Panc1 (cell line): ENCODE measurements around the gene LIPE. TPM values are rescaled to one million over a fixed set of nuclear protein-coding genes. Genes with fewer than 3 reads are reported as not detected.
A peak's percentile ranks its signal among the peaks of the same experiment; 100 is the strongest.

Experiments
- ATAC-seq: fragments of 200-7000 bp; cut with Tn5 transposase; 2 replicates; pipeline ENCODE4 v1.9.1; 2020; ENCODE audit warnings: mild to moderate bottlenecking, moderate library complexity
- BruUV-seq: library from RNA; stranded (reverse); fragments of 400-500 nt; replicated peaks from 2 replicates; lab custom pipeline; 2021; lab: Mats Ljungman, UMichigan
- CTCF ChIA-PET: fragments of 300-600 bp; sonication (Branson Sonifier 250); formaldehyde crosslinking; loops from one replicate; lab custom pipeline; 2022; ENCODE audit warnings: antibody characterized with exemption; lab: Charles Lee
- POLR2A ChIA-PET: fragments of 300-600 bp; sonication (Branson Sonifier 250); formaldehyde crosslinking; loops from one replicate; lab custom pipeline; 2022; ENCODE audit warnings: antibody characterized with exemption; lab: Charles Lee
- DNase-seq: peaks from one replicate; pipeline ENCODE4 v3.0.0-alpha.2; 2010; ENCODE audit warnings: low read depth, low spot score
- H3K27ac ChIP-seq: 2 replicates; pipeline ENCODE4 v1.5.1; 2011; ENCODE audit warnings: mild to moderate bottlenecking, low read length, inconsistent platforms
- H3K27me3 ChIP-seq: fragments of 200-500 bp; sonication (Bioruptor generic); 2 replicates; pipeline ENCODE4 v1.6.0; 2014; ENCODE audit warnings: low read length, inconsistent platforms; ENCODE audit not compliant: control insufficient read depth, insufficient read depth
- H3K36me3 ChIP-seq: fragments of 200-500 bp; sonication (Bioruptor generic); 2 replicates; pipeline ENCODE4 v1.5.1; 2014; ENCODE audit warnings: inconsistent platforms, mild to moderate bottlenecking, low read length, moderate library complexity; ENCODE audit not compliant: control insufficient read depth, insufficient read depth
- H3K4me1 ChIP-seq: 2 replicates; pipeline ENCODE4 v1.5.1; 2011; ENCODE audit warnings: inconsistent platforms, mild to moderate bottlenecking, low read length, moderate library complexity; ENCODE audit not compliant: control insufficient read depth, insufficient read depth
- H3K4me3 ChIP-seq, 2 experiments: 2 replicates each; pipeline ENCODE4 v1.5.1; 2011 to 2012; ENCODE audit warnings: low read depth in 2 of 2, low read length in 2 of 2, mild to moderate bottlenecking in 2 of 2, inconsistent platforms in 1 of 2, moderate library complexity in 1 of 2
- H3K9me3 ChIP-seq: fragments of 200-500 bp; sonication (Bioruptor generic); 2 replicates; pipeline ENCODE4 v1.5.1; 2014; ENCODE audit warnings: low read depth, mild to moderate bottlenecking, inconsistent platforms, low read length, moderate library complexity; ENCODE audit not compliant: control insufficient read depth, insufficient read depth
- POLR2AphosphoS5 ChIP-seq: IDR thresholded peaks from 2 replicates; pipeline ENCODE4 v1.6.1; 2012; ENCODE audit warnings: mild to moderate bottlenecking, low read depth, low read length, moderate library complexity
- REST ChIP-seq, 2 experiments: IDR thresholded peaks; 2 replicates each; pipeline ENCODE4 v1.6.1; 2011 to 2012; ENCODE audit warnings: low read depth in 2 of 2, control low read depth in 1 of 2, low read length in 1 of 2, mild to moderate bottlenecking in 1 of 2, moderate library complexity in 1 of 2; ENCODE audit not compliant: insufficient read depth in 1 of 2
- SIN3A ChIP-seq: IDR thresholded peaks from 2 replicates; pipeline ENCODE4 v1.6.1; 2012; ENCODE audit warnings: low read depth, mild to moderate bottlenecking, low read length, moderate library complexity, borderline replicate concordance; ENCODE audit not compliant: insufficient read depth
- TCF7L2 ChIP-seq: IDR thresholded peaks from 2 replicates; pipeline ENCODE4 v1.6.1; 2011; ENCODE audit warnings: mild to moderate bottlenecking, low read depth, low read length, inconsistent platforms
- in situ Hi-C: cut with HindIII; loops from 2 replicates; pipeline ENCODE4 v1.10.0; 2016; ENCODE audit warnings: low sequenced_read_pairs, low pct_unique_long_range_greater_than_20kb
- intact Hi-C: fragments of 100-400 bp; cut with micrococcal nuclease; formaldehyde crosslinking; loops from one replicate; pipeline ENCODE4 v1.10.0; 2022; ENCODE audit not compliant: unreplicated experiment
- total RNA-seq: library from RNA; stranded (reverse); gene quantifications from one replicate; pipeline ENCODE4 v1.2.1, GENCODE V29; 2021; ENCODE audit not compliant: unreplicated experiment
- TF ChIP-seq, protein P1 (sequence below): fragments of 450-650 bp; IDR thresholded peaks from 2 replicates; pipeline ENCODE4 v1.5.1; 2017; ENCODE audit warnings: mild to moderate bottlenecking

Gene LIPE
- total RNA-seq, 1 experiment from 2014 or later = 3.4 TPM

GRCh38 chr19:42403586-42403985 lies 23.6 kb downstream of the LIPE start:
- Histone ChIP-seq H3K9me3 (no peaks in the 10 kb centered on the region), H3K36me3 (no peaks in the 10 kb centered on the region), H3K4me1 (peaks cover 3% of the 10 kb centered on the region), H3K27ac (no peak overlapping the region), H3K27me3 (no peaks in the 10 kb centered on the region), H3K4me3 (no peak overlapping the region)
- TF ChIP-seq POLR2AphosphoS5 (no peak), SIN3A (no peak), REST (IDR thresholded peaks at IDR 0.05; ENCODE audit: insufficient read depth in 1 of 2, low read depth in 2 of 2, low read length in 1 of 2) (no peak), TCF7L2 (no peak)
- TF ChIP-seq, protein P1, sequence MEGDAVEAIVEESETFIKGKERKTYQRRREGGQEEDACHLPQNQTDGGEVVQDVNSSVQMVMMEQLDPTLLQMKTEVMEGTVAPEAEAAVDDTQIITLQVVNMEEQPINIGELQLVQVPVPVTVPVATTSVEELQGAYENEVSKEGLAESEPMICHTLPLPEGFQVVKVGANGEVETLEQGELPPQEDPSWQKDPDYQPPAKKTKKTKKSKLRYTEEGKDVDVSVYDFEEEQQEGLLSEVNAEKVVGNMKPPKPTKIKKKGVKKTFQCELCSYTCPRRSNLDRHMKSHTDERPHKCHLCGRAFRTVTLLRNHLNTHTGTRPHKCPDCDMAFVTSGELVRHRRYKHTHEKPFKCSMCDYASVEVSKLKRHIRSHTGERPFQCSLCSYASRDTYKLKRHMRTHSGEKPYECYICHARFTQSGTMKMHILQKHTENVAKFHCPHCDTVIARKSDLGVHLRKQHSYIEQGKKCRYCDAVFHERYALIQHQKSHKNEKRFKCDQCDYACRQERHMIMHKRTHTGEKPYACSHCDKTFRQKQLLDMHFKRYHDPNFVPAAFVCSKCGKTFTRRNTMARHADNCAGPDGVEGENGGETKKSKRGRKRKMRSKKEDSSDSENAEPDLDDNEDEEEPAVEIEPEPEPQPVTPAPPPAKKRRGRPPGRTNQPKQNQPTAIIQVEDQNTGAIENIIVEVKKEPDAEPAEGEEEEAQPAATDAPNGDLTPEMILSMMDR = no peak
- ATAC-seq = no peak
- CTCF ChIA-PET = no interaction called here
- POLR2A ChIA-PET = interaction anchor here (0.6 kb wide), 1 partner anchor 89 kb away, joined by 5 read pairs; no protein-coding TSS in a partner anchor
- intact Hi-C loops (no loop called here), in situ Hi-C loops (no loop called here)
- BruUV-seq = no TSS peak
- no peak for DNase-seq

DNA sequence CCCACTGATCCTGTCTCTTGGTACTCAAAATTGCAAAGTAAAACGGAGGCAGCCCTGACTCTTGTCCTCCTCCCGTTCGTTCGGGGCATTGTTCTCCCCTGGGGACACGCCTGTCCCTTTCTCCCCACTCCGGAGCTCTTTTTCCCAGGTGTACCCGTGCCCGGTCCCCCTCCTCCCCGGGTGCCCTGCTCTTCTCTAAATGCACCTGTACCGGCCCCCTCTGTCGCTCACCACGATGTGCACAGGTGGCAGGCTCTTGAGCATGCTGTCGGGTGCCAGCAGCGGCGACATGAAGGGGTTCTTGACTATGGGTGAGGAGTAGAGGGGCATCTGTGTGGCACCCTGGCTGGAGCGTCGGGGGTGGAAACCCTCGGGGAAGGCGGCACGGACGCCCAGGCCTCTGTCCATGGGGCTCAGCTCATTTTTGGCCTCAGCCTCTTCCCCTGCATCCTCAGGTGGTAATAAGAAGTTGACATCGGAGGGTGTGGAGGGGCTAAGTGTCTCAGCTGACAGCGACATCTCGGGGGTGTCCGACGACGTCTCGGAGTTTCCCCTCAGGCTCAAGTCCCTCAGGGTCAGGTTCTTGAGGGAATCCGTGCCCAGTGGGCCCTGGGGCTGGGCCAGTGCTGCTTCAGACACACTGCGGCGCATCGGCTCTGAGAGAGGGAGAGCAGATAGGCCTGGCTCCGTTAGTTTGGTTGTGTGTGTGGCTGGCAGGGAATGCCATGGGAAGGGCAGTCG lies 24.6 kb downstream of the LIPE start:
- no TSS peak for BruUV-seq
- ChIA-PET POLR2A (no interaction called here), CTCF (interaction anchor here (0.6 kb wide), 1 partner anchor 269 kb away, joined by 3 read pairs; no protein-coding TSS in a partner anchor)
- Histone ChIP-seq H3K9me3 (no peaks in the 10 kb centered on the region), H3K27ac (no peak overlapping the region; the same call in 1 of the 2 replicates), H3K27me3 (no peaks in the 10 kb centered on the region), H3K4me3 (peak overlapping the region; percentile 34 to 48; a peak in 3 of 4 replicates), H3K4me1 (peaks cover 3% of the 10 kb centered on the region), H3K36me3 (no peaks in the 10 kb centered on the region)
- ATAC-seq (no peak), DNase-seq (no peak)
- TF ChIP-seq, protein P1 = no peak
- no peak for TF ChIP-seq REST (IDR thresholded peaks at IDR 0.05; ENCODE audit: insufficient read depth in 1 of 2, low read depth in 2 of 2, low read length in 1 of 2)
- intact Hi-C loops = no loop called here
- in situ Hi-C loops = no loop called here
